WI38 (cell line): ENCODE data around the gene PPIG.
"Not testable (repeated sequence)": the region's sequence is repeated elsewhere in the genome, so short reads cannot be mapped to it uniquely, and the experiment has no call there.

Experiments
- H3K4me3 ChIP-seq: 2 replicates; pipeline ENCODE4 v1.5.1; 2011; ENCODE audit warnings: low read depth, mild to moderate bottlenecking, control low read depth, low read length
- CTCF ChIP-seq: IDR thresholded peaks from 2 replicates; pipeline ENCODE4 v1.5.1; 2012; ENCODE audit warnings: low read depth, mild to moderate bottlenecking, control low read depth, low read length

Gene PPIG

GRCh38 chr2:169584005-169584877 is at the start of gene PPIG:
Gene PPIG, plus strand, starts transcription at chr2:169584351. Its CDS starts 19,691 bp downstream, at chr2:169604042.
- H3K4me3 ChIP-seq: peak within 1 kb of the TSS; percentile 90
- no peak for TF ChIP-seq CTCF

- H3K4me3 ChIP-seq: not testable (repeated sequence)
Measured at GRCh38 chr2:169539460-169539859, 44.7 kb upstream of the PPIG start.

DNA sequence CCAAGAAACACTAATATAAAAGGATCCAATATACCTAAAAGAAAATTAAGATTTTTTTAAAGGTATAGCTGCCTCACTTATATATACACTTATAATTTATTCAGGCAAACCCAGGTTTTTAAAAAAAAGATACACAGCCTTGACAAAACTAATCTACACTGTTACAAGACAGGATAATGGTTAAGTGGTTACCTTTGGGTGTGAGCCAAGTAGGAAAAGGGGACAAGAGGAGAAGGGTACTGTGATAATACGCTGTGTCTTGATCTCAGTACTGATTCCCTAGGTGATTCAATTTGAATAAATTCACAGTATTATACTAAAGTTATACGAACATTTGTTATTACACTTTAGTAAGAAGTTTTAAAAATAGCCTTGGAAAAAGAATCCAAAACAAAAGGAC is 44.0 kb upstream of the PPIG start:
- TF ChIP-seq CTCF: no peak
- H3K4me3 ChIP-seq: no peak overlapping the region

DNA sequence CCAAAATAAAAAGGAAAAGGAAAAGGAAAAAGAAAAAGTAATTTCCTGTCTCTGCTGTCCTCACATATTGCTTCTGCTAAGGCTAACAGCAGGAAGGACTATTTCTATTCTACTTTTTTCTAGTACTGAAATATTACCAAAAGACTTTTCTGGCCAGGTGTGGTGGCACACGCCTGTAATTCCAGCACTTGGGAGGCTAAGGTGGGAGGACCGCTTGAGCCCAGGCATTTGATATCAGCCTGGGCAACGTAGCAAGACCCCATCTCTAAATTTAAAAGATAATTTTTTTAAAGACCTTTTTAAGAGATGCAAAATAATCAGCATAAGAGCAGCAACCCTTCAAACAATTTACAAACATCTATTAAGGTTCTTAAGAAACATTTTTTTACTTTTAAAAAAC is 41.7 kb upstream of the PPIG start:
- no peak for TF ChIP-seq CTCF
- no peak overlapping the region for H3K4me3 ChIP-seq

DNA sequence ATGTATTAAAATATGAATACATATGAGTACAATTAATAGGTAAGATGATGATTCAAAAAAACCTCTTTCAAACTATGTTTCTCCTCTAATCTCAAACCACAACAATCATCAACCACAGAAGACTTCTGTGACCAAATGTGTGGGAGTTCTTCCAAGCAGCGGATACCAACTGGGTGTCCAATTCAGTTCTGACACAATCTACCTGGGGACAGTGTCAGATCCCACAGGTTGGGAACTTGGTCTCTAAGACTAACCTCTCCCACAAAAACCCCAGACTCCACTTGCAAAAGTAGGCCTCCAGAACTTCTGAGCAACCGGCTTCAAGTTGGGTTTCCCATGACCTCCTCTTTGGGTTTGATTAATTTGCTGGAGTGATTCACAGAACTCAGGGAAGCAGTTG is 37.4 kb upstream of the PPIG start:
- H3K4me3 ChIP-seq: no peak overlapping the region
- TF ChIP-seq CTCF: no peak

- no peak overlapping the region for H3K4me3 ChIP-seq
- TF ChIP-seq CTCF: no peak
Measured at GRCh38 chr2:169561364-169561763, 22.8 kb upstream of the PPIG start.

GRCh38 chr2:169562084-169562483 is 22.1 kb upstream of the PPIG start:
- not testable (repeated sequence) for H3K4me3 ChIP-seq

- no peak for TF ChIP-seq CTCF
- no peak overlapping the region for H3K4me3 ChIP-seq
Measured at GRCh38 chr2:169562519-169562918, 21.6 kb upstream of the PPIG start.
